HL-60 (cell line): ENCODE data around the gene CACNB3.
A peak's percentile ranks its signal among the peaks of the same experiment; 100 is the strongest.

ENCODE experiments used
- DNase-seq, 2 experiments: peaks; one replicate each; pipeline ENCODE4 v3.0.0-alpha.2; 2010 to 2020; ENCODE audit warnings: low read depth in 1 of 2, low spot score in 1 of 2
- H3K27ac ChIP-seq: fragments of 250-450 bp; sonication (Bioruptor Pico); replicated peaks from 2 replicates; pipeline ENCODE4 v1.5.1; 2020; ENCODE audit warnings: mild to moderate bottlenecking, moderate library complexity
- H3K27me3 ChIP-seq: fragments of 250-450 bp; sonication (Bioruptor Pico); 2 replicates; pipeline ENCODE4 v1.5.1; 2021; ENCODE audit warnings: mild to moderate bottlenecking, moderate library complexity; ENCODE audit not compliant: insufficient read depth, poor library complexity, severe bottlenecking
- H3K4me3 ChIP-seq: replicated peaks from 2 replicates; pipeline ENCODE4 v1.5.1; 2011; ENCODE audit warnings: mild to moderate bottlenecking, control low read depth, low read length; ENCODE audit not compliant: insufficient read depth
- GABPA ChIP-seq: IDR thresholded peaks from 2 replicates; pipeline ENCODE4 v1.6.1; 2012; ENCODE audit warnings: low read depth
- POLR2AphosphoS5 ChIP-seq: IDR thresholded peaks from 2 replicates; pipeline ENCODE4 v1.6.1; 2012; ENCODE audit warnings: low read depth
- SPI1 ChIP-seq: IDR thresholded peaks from 2 replicates; pipeline ENCODE4 v1.6.1; 2012; ENCODE audit warnings: low read depth, mild to moderate bottlenecking, borderline replicate concordance
- TF ChIP-seq, protein P1 (sequence below): IDR thresholded peaks from one replicate; pipeline ENCODE4 v1.5.1; 2011; ENCODE audit warnings: low read length, control low read depth, inconsistent platforms; ENCODE audit not compliant: insufficient read depth
- TF ChIP-seq, protein P2 (sequence below): IDR thresholded peaks from 2 replicates; pipeline ENCODE4 v1.6.1; 2012; ENCODE audit warnings: low read depth; ENCODE audit not compliant: insufficient replicate concordance

CACNB3 gene

DNA sequence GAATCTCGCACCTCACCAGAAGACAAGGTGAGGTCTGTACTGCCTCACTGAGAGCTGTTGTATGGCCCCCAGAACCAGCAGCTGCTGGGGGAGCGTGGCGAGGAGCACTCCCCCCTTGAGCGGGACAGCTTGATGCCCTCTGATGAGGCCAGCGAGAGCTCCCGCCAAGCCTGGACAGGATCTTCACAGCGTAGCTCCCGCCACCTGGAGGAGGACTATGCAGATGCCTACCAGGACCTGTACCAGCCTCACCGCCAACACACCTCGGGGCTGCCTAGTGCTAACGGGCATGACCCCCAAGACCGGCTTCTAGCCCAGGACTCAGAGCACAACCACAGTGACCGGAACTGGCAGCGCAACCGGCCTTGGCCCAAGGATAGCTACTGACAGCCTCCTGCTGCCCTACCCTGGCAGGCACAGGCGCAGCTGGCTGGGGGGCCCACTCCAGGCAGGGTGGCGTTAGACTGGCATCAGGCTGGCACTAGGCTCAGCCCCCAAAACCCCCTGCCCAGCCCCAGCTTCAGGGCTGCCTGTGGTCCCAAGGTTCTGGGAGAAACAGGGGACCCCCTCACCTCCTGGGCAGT, 9.3 kb downstream of the CACNB3 start:
- Histone ChIP-seq H3K4me3 (no peak overlapping the region), H3K27me3 (peaks cover 2% of the 10 kb centered on the region), H3K27ac (no peak overlapping the region)
- no peak for DNase-seq
- no peak for TF ChIP-seq GABPA
- no peak for TF ChIP-seq SPI1
- TF ChIP-seq, protein P1, sequence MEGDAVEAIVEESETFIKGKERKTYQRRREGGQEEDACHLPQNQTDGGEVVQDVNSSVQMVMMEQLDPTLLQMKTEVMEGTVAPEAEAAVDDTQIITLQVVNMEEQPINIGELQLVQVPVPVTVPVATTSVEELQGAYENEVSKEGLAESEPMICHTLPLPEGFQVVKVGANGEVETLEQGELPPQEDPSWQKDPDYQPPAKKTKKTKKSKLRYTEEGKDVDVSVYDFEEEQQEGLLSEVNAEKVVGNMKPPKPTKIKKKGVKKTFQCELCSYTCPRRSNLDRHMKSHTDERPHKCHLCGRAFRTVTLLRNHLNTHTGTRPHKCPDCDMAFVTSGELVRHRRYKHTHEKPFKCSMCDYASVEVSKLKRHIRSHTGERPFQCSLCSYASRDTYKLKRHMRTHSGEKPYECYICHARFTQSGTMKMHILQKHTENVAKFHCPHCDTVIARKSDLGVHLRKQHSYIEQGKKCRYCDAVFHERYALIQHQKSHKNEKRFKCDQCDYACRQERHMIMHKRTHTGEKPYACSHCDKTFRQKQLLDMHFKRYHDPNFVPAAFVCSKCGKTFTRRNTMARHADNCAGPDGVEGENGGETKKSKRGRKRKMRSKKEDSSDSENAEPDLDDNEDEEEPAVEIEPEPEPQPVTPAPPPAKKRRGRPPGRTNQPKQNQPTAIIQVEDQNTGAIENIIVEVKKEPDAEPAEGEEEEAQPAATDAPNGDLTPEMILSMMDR = no peak
- TF ChIP-seq, protein P2, sequence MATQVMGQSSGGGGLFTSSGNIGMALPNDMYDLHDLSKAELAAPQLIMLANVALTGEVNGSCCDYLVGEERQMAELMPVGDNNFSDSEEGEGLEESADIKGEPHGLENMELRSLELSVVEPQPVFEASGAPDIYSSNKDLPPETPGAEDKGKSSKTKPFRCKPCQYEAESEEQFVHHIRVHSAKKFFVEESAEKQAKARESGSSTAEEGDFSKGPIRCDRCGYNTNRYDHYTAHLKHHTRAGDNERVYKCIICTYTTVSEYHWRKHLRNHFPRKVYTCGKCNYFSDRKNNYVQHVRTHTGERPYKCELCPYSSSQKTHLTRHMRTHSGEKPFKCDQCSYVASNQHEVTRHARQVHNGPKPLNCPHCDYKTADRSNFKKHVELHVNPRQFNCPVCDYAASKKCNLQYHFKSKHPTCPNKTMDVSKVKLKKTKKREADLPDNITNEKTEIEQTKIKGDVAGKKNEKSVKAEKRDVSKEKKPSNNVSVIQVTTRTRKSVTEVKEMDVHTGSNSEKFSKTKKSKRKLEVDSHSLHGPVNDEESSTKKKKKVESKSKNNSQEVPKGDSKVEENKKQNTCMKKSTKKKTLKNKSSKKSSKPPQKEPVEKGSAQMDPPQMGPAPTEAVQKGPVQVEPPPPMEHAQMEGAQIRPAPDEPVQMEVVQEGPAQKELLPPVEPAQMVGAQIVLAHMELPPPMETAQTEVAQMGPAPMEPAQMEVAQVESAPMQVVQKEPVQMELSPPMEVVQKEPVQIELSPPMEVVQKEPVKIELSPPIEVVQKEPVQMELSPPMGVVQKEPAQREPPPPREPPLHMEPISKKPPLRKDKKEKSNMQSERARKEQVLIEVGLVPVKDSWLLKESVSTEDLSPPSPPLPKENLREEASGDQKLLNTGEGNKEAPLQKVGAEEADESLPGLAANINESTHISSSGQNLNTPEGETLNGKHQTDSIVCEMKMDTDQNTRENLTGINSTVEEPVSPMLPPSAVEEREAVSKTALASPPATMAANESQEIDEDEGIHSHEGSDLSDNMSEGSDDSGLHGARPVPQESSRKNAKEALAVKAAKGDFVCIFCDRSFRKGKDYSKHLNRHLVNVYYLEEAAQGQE = no peak
- no peak for TF ChIP-seq POLR2AphosphoS5

DNA sequence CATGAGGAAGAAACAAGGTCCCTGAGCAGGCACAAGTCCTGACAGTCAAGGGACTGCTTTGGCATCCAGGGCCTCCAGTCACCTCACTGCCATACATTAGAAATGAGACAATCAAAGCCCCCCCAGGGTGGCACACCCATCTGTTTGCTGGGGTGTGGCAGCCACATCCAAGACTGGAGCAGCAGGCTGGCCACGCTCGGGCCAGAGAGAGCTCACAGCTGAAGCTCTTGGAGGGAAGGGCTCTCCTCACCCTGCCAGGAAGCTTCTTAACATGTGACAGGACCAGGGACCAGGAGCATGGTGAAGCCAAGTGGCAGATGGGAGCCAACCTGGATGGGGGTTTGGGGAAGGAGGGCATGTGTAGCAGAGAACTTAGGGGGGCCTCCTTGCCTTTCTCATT, 10.0 kb downstream of the CACNB3 start:
- DNase-seq = no peak
- Histone ChIP-seq H3K4me3 (no peak overlapping the region), H3K27me3 (no peaks in the 10 kb centered on the region), H3K27ac (no peak overlapping the region)
- TF ChIP-seq SPI1 = no peak
- TF ChIP-seq, protein P1 = no peak
- no peak for TF ChIP-seq POLR2AphosphoS5
- TF ChIP-seq GABPA = no peak
- TF ChIP-seq, protein P2 = no peak

DNA sequence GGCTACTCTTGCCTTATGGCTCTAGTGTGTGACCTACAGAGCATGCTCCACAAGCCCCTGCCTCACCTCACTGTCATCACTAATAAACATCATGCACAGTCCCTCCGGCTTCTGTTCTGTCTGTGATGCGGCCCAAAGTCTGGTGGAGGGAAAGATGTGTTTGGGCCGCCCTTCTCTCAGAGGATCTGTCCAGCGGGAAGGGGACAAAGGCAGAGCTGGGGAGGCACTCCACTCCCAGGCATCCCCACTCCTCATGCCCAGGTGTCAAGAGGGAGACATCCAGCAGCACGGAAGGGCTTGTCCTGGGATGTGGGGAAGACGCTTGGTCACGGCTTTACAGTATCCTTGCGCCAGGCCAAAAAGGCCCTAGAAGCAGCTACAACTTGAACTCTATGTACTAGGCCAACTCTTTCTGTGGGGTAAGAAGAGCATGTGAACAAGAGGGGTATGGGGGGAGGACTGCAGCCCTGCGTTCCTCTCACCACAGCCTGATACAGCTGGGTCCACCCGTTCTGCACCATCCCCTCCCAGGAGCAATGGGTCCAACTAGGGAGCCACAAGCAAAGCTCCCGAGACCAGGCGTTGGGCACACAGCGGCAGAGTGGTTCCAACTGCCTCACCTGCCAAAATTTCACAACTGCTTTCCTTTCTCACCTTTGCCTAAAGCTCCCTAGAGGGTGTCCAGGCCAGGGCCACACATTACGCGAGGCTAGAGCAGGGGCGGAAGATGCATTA, 10.7 kb downstream of the CACNB3 start:
- no peak overlapping the region for H3K4me3 ChIP-seq
- no peaks in the 10 kb centered on the region for H3K27me3 ChIP-seq
- no peak for DNase-seq
- TF ChIP-seq, protein P2 = no peak
- TF ChIP-seq GABPA (no peak), SPI1 (no peak), POLR2AphosphoS5 (peak; percentile 16; the same call in 1 of the 2 replicates)
- TF ChIP-seq, protein P1 = no peak
- H3K27ac ChIP-seq = no peak overlapping the region
